B cell (primary cell): Measurements from ENCODE around the gene CIZ1. TPM values are rescaled to one million over a fixed set of nuclear protein-coding genes. Genes with fewer than 3 reads are reported as not detected.

Source experiments
- ATAC-seq: fragments of 200-7000 bp; cut with Tn5 transposase; one replicate; pipeline ENCODE4 v1.10.0; 2021; ENCODE audit warnings: low read depth, mild to moderate bottlenecking, moderate number of reproducible peaks, moderate library complexity
- CTCF ChIA-PET: fragments of 350-600 bp; sonication (Branson Sonifier 250); formaldehyde crosslinking; loops from one replicate; lab custom pipeline; 2021; ENCODE audit warnings: antibody characterized with exemption, inconsistent platforms; lab: Charles Lee
- POLR2A ChIA-PET: fragments of 350-600 bp; sonication (Branson Sonifier 250); formaldehyde crosslinking; loops from one replicate; lab custom pipeline; 2021; ENCODE audit warnings: antibody characterized with exemption; lab: Charles Lee
- DNase-seq: peaks from one replicate; pipeline ENCODE4 v3.0.0; 2013
- H2AFZ ChIP-seq: 2 replicates; pipeline ENCODE4 v1.6.1; 2012; ENCODE audit warnings: mild to moderate bottlenecking, low read depth, low read length; ENCODE audit not compliant: insufficient read depth, poor library complexity, severe bottlenecking
- H3K27ac ChIP-seq, 2 donors: 1 replicate in 1 of 2; 2 replicates in 1 of 2; pipeline ENCODE4 v1.5.1; 2012 to 2013; ENCODE audit warnings: low read length in 2 of 2, mild to moderate bottlenecking in 2 of 2, moderate library complexity in 1 of 2
- H3K27me3 ChIP-seq, 4 experiments: fragments of 200-600 bp in 1 of 4; sonication (generic) in 1 of 4; replicated peaks in 1 of 4; 1 replicate in 2 of 4; 2 replicates in 2 of 4; pipeline versions ENCODE4 v1.6.1 to v1.7.0; 2013 to 2016; ENCODE audit warnings: low read length in 3 of 4, mild to moderate bottlenecking in 2 of 4, mixed read lengths in 1 of 4, moderate library complexity in 1 of 4; ENCODE audit not compliant: insufficient read depth in 4 of 4, control insufficient read depth in 3 of 4; ENCODE audit errors: control extremely low read depth in 1 of 4
- H3K36me3 ChIP-seq, 2 experiments: replicated peaks in 1 of 2; 1 replicate in 1 of 2; 2 replicates in 1 of 2; pipeline versions ENCODE4 v1.6.1 to v1.7.1; 2013; ENCODE audit warnings: low read length in 1 of 2; ENCODE audit not compliant: insufficient read depth in 2 of 2, control insufficient read depth in 1 of 2; ENCODE audit errors: control extremely low read depth in 1 of 2, extremely low read depth in 1 of 2
- H3K4me1 ChIP-seq, 2 donors: fragments of 200-600 bp in 1 of 2; sonication (generic) in 1 of 2; 1 replicate in 1 of 2; 2 replicates in 1 of 2; pipeline versions ENCODE4 v1.5.1 to v1.6.1; 2013 to 2017; ENCODE audit warnings: low read length in 2 of 2; ENCODE audit not compliant: control insufficient read depth in 2 of 2, insufficient read depth in 2 of 2
- H3K4me2 ChIP-seq: replicated peaks from 2 replicates; pipeline ENCODE3; 2012; ENCODE audit warnings: mild to moderate bottlenecking, low read depth, low read length; ENCODE audit not compliant: poor library complexity, severe bottlenecking
- H3K4me3 ChIP-seq, 5 experiments: fragments of 200-600 bp in 1 of 5; sonication (generic) in 1 of 5; 1 replicate in 3 of 5; 2 replicates in 2 of 5; pipeline versions ENCODE4 v1.5.1 to v1.7.0; 2011 to 2016; ENCODE audit warnings: low read length in 4 of 5, mild to moderate bottlenecking in 4 of 5, low read depth in 2 of 5, control low read depth in 1 of 5, moderate library complexity in 1 of 5; ENCODE audit not compliant: insufficient read depth in 1 of 5; ENCODE audit errors: control extremely low read depth in 1 of 5, extremely low read depth in 1 of 5
- H3K79me2 ChIP-seq: fragments of 200-600 bp; sonication (generic); one replicate; pipeline ENCODE4 v1.6.0; 2016; ENCODE audit warnings: low read length; ENCODE audit not compliant: control insufficient read depth, insufficient read depth
- H3K9ac ChIP-seq: fragments of 200-600 bp; sonication (generic); 2 replicates; pipeline ENCODE4 v1.6.1; 2017; ENCODE audit warnings: mild to moderate bottlenecking, low read length, moderate library complexity
- H3K9me3 ChIP-seq, 3 donors: one replicate each; pipeline versions ENCODE4 v1.6.1 to v1.7.1; 2013; ENCODE audit warnings: low read length in 2 of 3; ENCODE audit not compliant: control insufficient read depth in 2 of 3, insufficient read depth in 1 of 3; ENCODE audit errors: control extremely low read depth in 1 of 3
- H4K20me1 ChIP-seq: 2 replicates; pipeline ENCODE4 v1.6.0; 2012; ENCODE audit warnings: mild to moderate bottlenecking, low read length; ENCODE audit not compliant: insufficient read depth, control insufficient read depth, poor library complexity, severe bottlenecking
- H3K27ac Mint-ChIP-seq: one replicate; pipeline ENCODE4 v1.8.0; 2021; ENCODE audit warnings: mixed read lengths
- H3K27me3 Mint-ChIP-seq: one replicate; pipeline ENCODE4 v1.8.0; 2021; ENCODE audit warnings: mixed read lengths
- H3K4me1 Mint-ChIP-seq: one replicate; pipeline ENCODE4 v1.8.0; 2021; ENCODE audit warnings: mixed read lengths
- H3K4me3 Mint-ChIP-seq: one replicate; pipeline ENCODE4 v1.8.0; 2021; ENCODE audit warnings: mixed read lengths
- H3K9me3 Mint-ChIP-seq: one replicate; pipeline ENCODE4 v1.8.0; 2022; ENCODE audit warnings: mixed read lengths; ENCODE audit not compliant: insufficient read depth
- EZH2 ChIP-seq: IDR thresholded peaks from 2 replicates; pipeline ENCODE4 v1.6.1; 2012; ENCODE audit warnings: borderline replicate concordance, low read depth, mild to moderate bottlenecking, moderate library complexity, low read length; ENCODE audit not compliant: insufficient read depth, poor library complexity, severe bottlenecking
- WGBS: methylation state at CpG from one replicate; pipeline ENCODE4 v1.1.5; 2013; ENCODE audit warnings: missing lambda C conversion rate; ENCODE audit not compliant: insufficient coverage; 5-methylcytosine and 5-hydroxymethylcytosine counted together
- intact Hi-C: fragments of 100-400 bp; cut with micrococcal nuclease; formaldehyde crosslinking; loops from one replicate; pipeline ENCODE4 v1.10.0; 2022
- polyA plus RNA-seq: library from polyadenylated mRNA; depleted of rRNA; stranded (reverse); fragments of >200 nt; gene quantifications from 2 replicates; pipeline ENCODE4 v1.2.3, GENCODE V29; 2012
- total RNA-seq, 2 donors: library from RNA; stranded (reverse); fragments of 120-200 nt in 1 of 2; gene quantifications; 1 replicate in 1 of 2; 2 replicates in 1 of 2; pipeline versions ENCODE4 v1.2.3 to v1.2.4, GENCODE V29; 2013 to 2022
- TF ChIP-seq, protein P1 (sequence below): fragments of 200-600 bp; IDR thresholded peaks from one replicate; pipeline ENCODE4 v1.8.0; 2022; ENCODE audit warnings: antibody characterized with exemption, mild to moderate bottlenecking

Gene CIZ1
- total and polyA plus RNA-seq, 2 donors (not counting 1 experiment from before 2014, with no cell fraction given): 79.9 to 160 TPM

DNA sequence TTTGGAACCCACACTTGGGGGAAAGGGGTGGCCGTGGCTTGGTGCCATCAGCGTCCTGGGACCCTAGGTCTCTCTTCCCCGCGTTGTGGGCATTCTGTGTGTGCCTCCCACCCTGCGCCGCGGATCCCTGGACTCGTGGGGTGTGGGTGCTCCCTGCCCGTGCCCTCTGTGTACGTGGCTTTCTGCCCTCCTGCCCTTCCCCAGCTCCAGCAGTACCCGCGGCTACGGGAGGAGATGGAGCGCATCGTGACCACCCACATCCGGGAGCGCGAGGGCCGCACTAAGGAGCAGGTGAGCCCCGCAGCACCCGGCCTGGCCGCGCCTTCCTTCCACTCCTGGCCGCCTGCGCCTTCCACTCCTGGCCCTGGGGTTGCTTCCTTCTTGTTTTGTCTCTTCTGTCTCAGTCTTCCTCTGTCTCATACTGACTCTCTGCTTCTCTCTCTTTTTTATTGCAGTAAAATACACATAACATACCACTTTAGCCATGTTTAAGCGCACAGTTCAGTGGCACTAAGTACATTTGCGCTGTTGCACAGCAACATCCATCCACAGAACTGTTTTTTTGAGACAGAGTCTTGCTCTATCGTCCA is 42.5 kb upstream of the CIZ1 start:
- intact Hi-C loops: no loop called here
- no peak for ATAC-seq

More for the DNA sequence above, 42.5 kb upstream of the CIZ1 start:
- Histone ChIP-seq H3K36me3 (no peaks in the 10 kb centered on the region), H3K4me1 (no peaks in the 10 kb centered on the region), H3K4me2 (no peak overlapping the region), H3K9me3 (no peaks in the 10 kb centered on the region), H3K27me3 (no peaks in the 10 kb centered on the region), H4K20me1 (no peaks in the 10 kb centered on the region), H3K9ac (no peak overlapping the region), H3K27ac (no peak overlapping the region), H3K4me3 (no peak overlapping the region), H2AFZ (no peak overlapping the region), H3K79me2 (no peaks in the 10 kb centered on the region)
- POLR2A ChIA-PET: no interaction called here
- Mint-ChIP-seq H3K4me1 (no peaks in the 10 kb centered on the region), H3K4me3 (no peak overlapping the region), H3K27ac (no peak overlapping the region), H3K9me3 (no peaks in the 10 kb centered on the region), H3K27me3 (peaks cover 5% of the 10 kb centered on the region)
- TF ChIP-seq, protein P1, sequence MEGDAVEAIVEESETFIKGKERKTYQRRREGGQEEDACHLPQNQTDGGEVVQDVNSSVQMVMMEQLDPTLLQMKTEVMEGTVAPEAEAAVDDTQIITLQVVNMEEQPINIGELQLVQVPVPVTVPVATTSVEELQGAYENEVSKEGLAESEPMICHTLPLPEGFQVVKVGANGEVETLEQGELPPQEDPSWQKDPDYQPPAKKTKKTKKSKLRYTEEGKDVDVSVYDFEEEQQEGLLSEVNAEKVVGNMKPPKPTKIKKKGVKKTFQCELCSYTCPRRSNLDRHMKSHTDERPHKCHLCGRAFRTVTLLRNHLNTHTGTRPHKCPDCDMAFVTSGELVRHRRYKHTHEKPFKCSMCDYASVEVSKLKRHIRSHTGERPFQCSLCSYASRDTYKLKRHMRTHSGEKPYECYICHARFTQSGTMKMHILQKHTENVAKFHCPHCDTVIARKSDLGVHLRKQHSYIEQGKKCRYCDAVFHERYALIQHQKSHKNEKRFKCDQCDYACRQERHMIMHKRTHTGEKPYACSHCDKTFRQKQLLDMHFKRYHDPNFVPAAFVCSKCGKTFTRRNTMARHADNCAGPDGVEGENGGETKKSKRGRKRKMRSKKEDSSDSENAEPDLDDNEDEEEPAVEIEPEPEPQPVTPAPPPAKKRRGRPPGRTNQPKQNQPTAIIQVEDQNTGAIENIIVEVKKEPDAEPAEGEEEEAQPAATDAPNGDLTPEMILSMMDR: no peak
- no peak for TF ChIP-seq EZH2
- no peak for DNase-seq
- WGBS: 90% methylated on average over 28 of the region's 28 CpGs
- CTCF ChIA-PET: no interaction called here
